ENCODE results near the gene OLIG3.

GRCh38 chr6:137520520-137520919 lies 26.3 kb upstream of the OLIG3 start:
- TF ChIP-seq, protein P1, sequence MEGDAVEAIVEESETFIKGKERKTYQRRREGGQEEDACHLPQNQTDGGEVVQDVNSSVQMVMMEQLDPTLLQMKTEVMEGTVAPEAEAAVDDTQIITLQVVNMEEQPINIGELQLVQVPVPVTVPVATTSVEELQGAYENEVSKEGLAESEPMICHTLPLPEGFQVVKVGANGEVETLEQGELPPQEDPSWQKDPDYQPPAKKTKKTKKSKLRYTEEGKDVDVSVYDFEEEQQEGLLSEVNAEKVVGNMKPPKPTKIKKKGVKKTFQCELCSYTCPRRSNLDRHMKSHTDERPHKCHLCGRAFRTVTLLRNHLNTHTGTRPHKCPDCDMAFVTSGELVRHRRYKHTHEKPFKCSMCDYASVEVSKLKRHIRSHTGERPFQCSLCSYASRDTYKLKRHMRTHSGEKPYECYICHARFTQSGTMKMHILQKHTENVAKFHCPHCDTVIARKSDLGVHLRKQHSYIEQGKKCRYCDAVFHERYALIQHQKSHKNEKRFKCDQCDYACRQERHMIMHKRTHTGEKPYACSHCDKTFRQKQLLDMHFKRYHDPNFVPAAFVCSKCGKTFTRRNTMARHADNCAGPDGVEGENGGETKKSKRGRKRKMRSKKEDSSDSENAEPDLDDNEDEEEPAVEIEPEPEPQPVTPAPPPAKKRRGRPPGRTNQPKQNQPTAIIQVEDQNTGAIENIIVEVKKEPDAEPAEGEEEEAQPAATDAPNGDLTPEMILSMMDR (IDR thresholded peaks at IDR 0.05), result no peak
- TF ChIP-seq POLR2AphosphoS5 (IDR thresholded peaks at IDR 0.05; ENCODE audit: low read depth, low read length) (no peak), EZH2phosphoT487 (IDR thresholded peaks at IDR 0.05; ENCODE audit: borderline replicate concordance, low read depth) (no peak), EP300 (IDR thresholded peaks at IDR 0.05; ENCODE audit: borderline replicate concordance in 1 of 2, low read depth in 1 of 2, low read length in 1 of 2) (no peak)
